A549 (cell line): ENCODE results near the gene GPRC5A. TPM values are rescaled to one million over a fixed set of nuclear protein-coding genes. Genes with fewer than 3 reads are reported as not detected.

Experiments
- ATAC-seq, 2 experiments: fragments of 200-7000 bp in 1 of 2; fragments of >200 bp in 1 of 2; cut with Nextera tagmentation in 1 of 2; cut with Tn5 transposase in 1 of 2; 3 replicates each; pipeline versions ENCODE4 v1.8.0 to v1.9.1; 2018 to 2020; ENCODE audit warnings: mild to moderate bottlenecking in 1 of 2, moderate library complexity in 1 of 2
- CTCF ChIA-PET: fragments of 300-600 bp; sonication (Branson Sonifier 250); formaldehyde crosslinking; extraction: SDS; loops from one replicate; lab custom pipeline; 2021; ENCODE audit warnings: antibody characterized with exemption, inconsistent platforms; lab: Yijun Ruan, JAX
- POLR2A ChIA-PET: fragments of 350-600 bp; formaldehyde crosslinking; extraction: SDS; loops from one replicate; lab custom pipeline; 2021; ENCODE audit warnings: antibody characterized with exemption, inconsistent platforms; lab: Yijun Ruan, JAX
- DNase-seq, 2 experiments: peaks; one replicate each; pipeline versions ENCODE4 v3.0.0 to v3.0.0-alpha.2; 2011 to 2016; ENCODE audit warnings: low read depth in 1 of 2, low spot score in 1 of 2
- FAIRE-seq: peaks from 2 replicates; lab custom pipeline; 2011; peaks lifted over from hg19 to GRCh38; lab: Jason Lieb, UNC
- H3K27ac ChIP-seq, 2 experiments: fragments of >200 bp; sonication (Bioruptor Twin); formaldehyde crosslinking; 3 replicates each; pipeline ENCODE4 v1.5.1; 2016 to 2017
- H3K4me1 ChIP-seq: fragments of >200 bp; sonication (Bioruptor Twin); formaldehyde crosslinking; 3 replicates; pipeline ENCODE4 v1.6.1; 2016
- H3K4me2 ChIP-seq: fragments of >200 bp; sonication (Bioruptor Twin); formaldehyde crosslinking; 3 replicates; pipeline ENCODE4 v1.6.1; 2016
- H3K4me3 ChIP-seq: fragments of >200 bp; sonication (Bioruptor Twin); formaldehyde crosslinking; 3 replicates; pipeline ENCODE4 v1.5.1; 2016
- H3K9me3 ChIP-seq: fragments of >200 bp; sonication (Bioruptor Twin); formaldehyde crosslinking; 3 replicates; pipeline ENCODE4 v1.6.1; 2016
- CBX2 ChIP-seq: fragments of 200-600 bp; sonication (generic); IDR thresholded peaks from 2 replicates; pipeline ENCODE4 v1.6.1; 2016; ENCODE audit warnings: low read depth, mild to moderate bottlenecking, borderline replicate concordance
- EHF ChIP-seq: fragments of 250-450 bp; sonication (Bioruptor Pico); IDR thresholded peaks from 2 replicates; pipeline ENCODE4 v1.5.0; 2020; ENCODE audit warnings: mild to moderate bottlenecking
- EP300 ChIP-seq, 2 experiments: fragments of >200 bp; sonication (Bioruptor Twin); formaldehyde crosslinking; IDR thresholded peaks; 2 replicates in 1 of 2; 3 replicates in 1 of 2; pipeline ENCODE4 v1.6.1; 2016 to 2017
- ESRRA ChIP-seq: fragments of 150-350 bp; IDR thresholded peaks from 2 replicates; pipeline ENCODE4 v1.6.1; 2014; ENCODE audit warnings: mild to moderate bottlenecking, low read length, borderline replicate concordance
- FOSB ChIP-seq: fragments of 250-450 bp; sonication (Bioruptor Pico); IDR thresholded peaks from 2 replicates; pipeline ENCODE4 v1.5.0; 2020; ENCODE audit warnings: mild to moderate bottlenecking, moderate library complexity
- GATA3 ChIP-seq: IDR thresholded peaks from 2 replicates; pipeline ENCODE4 v1.6.1; 2012; ENCODE audit warnings: borderline replicate concordance
- HEYL ChIP-seq: fragments of 250-450 bp; sonication (Bioruptor Pico); IDR thresholded peaks from 2 replicates; pipeline ENCODE4 v1.8.0; 2021; ENCODE audit warnings: mild to moderate bottlenecking, moderate library complexity
- HOXA7 ChIP-seq: fragments of 250-450 bp; sonication (Bioruptor Pico); IDR thresholded peaks from 2 replicates; pipeline ENCODE4 v1.5.0; 2020; ENCODE audit warnings: mild to moderate bottlenecking, moderate library complexity
- HOXB5 ChIP-seq: fragments of 250-450 bp; sonication (Bioruptor Pico); IDR thresholded peaks from 2 replicates; pipeline ENCODE4 v1.5.0; 2020; ENCODE audit warnings: mild to moderate bottlenecking, moderate library complexity
- JUN ChIP-seq, 2 experiments: fragments of >200 bp; sonication (Bioruptor Twin); formaldehyde crosslinking; IDR thresholded peaks; 2 replicates in 1 of 2; 3 replicates in 1 of 2; pipeline ENCODE4 v1.6.1; 2016 to 2017
- MAX ChIP-seq: IDR thresholded peaks from 2 replicates; pipeline ENCODE4 v1.6.1; 2012
- NFE2L2 ChIP-seq: fragments of 150-350 bp; conservative IDR thresholded peaks from 2 replicates; pipeline ENCODE4 v1.6.1; 2014; ENCODE audit warnings: low read length
- NR3C1 ChIP-seq: fragments of >200 bp; sonication (Bioruptor Twin); formaldehyde crosslinking; IDR thresholded peaks from 3 replicates; pipeline ENCODE4 v1.6.1; 2017
- RAD21 ChIP-seq, 2 experiments: fragments of >200 bp in 1 of 2; sonication (Bioruptor Twin) in 1 of 2; formaldehyde crosslinking in 1 of 2; IDR thresholded peaks in 1 of 2; conservative IDR thresholded peaks in 1 of 2; 2 replicates in 1 of 2; 3 replicates in 1 of 2; pipeline ENCODE4 v1.6.1; 2012 to 2018; ENCODE audit warnings: inconsistent platforms in 1 of 2
- RARB ChIP-seq: fragments of 250-450 bp; sonication (Bioruptor Pico); IDR thresholded peaks from 2 replicates; pipeline ENCODE4 v1.8.0; 2021; ENCODE audit warnings: mild to moderate bottlenecking, moderate library complexity
- RCOR1 ChIP-seq: fragments of 150-350 bp; IDR thresholded peaks from 2 replicates; pipeline ENCODE4 v1.6.1; 2014; ENCODE audit warnings: antibody characterized with exemption, low read length, low read depth
- TP53 ChIP-seq: fragments of 250-450 bp; sonication (Bioruptor Pico); IDR thresholded peaks from 2 replicates; pipeline ENCODE4 v1.5.0; 2021; ENCODE audit warnings: mild to moderate bottlenecking, moderate library complexity
- USF2 ChIP-seq: fragments of 450-650 bp; IDR thresholded peaks from 2 replicates; pipeline ENCODE4 v1.6.1; 2014; ENCODE audit warnings: antibody characterized with exemption
- ZNF302 ChIP-seq: fragments of 250-450 bp; sonication (Bioruptor Pico); IDR thresholded peaks from 2 replicates; pipeline ENCODE4 v1.9.0; 2021; ENCODE audit warnings: inconsistent platforms, mild to moderate bottlenecking, moderate library complexity
- ZSCAN20 ChIP-seq: fragments of 250-450 bp; sonication (Bioruptor Pico); IDR thresholded peaks from 2 replicates; pipeline ENCODE4 v1.8.0; 2022; ENCODE audit warnings: mild to moderate bottlenecking, moderate library complexity
- WGBS: methylation state at CpG from one replicate; pipeline ENCODE4 v1.1.6; 2017; ENCODE audit errors: missing lambda C conversion rate; 5-methylcytosine and 5-hydroxymethylcytosine counted together
- polyA plus RNA-seq, 4 experiments: library from polyadenylated mRNA; depleted of rRNA in 3 of 4; stranded (reverse); fragments of >200 nt; fragmentation: RNase III in 1 of 4; extraction: RNeasy Plus Mini Kit Qiagen cat#74134 plus additional on column Dnase treatment in 1 of 4; gene quantifications; 2 replicates in 3 of 4; 3 replicates in 1 of 4; pipeline ENCODE4 v1.2.3, GENCODE V29; 2011 to 2017

GPRC5A gene
- polyA plus RNA-seq, 2 of the 4 experiments (the other 2 are of a cell fraction) = 173 to 296 TPM

GRCh38 chr12:12909228-12909994, 18.0 kb downstream of the GPRC5A start:
- no peak for ATAC-seq
- DNase-seq = no peak
- 82% methylated on average over 4 of the region's 4 CpGs for WGBS
- no peak overlapping the region for H3K4me3 ChIP-seq
- H3K9me3 ChIP-seq = no peaks in the 10 kb centered on the region
- H3K27ac ChIP-seq = peak overlapping the region in 1 of 2 experiments; percentile 60; a peak in 2 of 6 replicates
- ChIA-PET CTCF (interaction anchor here (0.6 to 1.7 kb wide), 9 partner anchors 14 to 293 kb away, joined by 3 to 10 read pairs (median 3); partner anchors contain the start of gene GPRC5A), POLR2A (no interaction called here)
- no peak for FAIRE-seq
- TF ChIP-seq HOXA7 (CRISPR knock-in tag) = peak; percentile 83
- TF ChIP-seq FOSB (CRISPR knock-in tag) = peak; percentile 85
- no peak for TF ChIP-seq ESRRA
- no peak for TF ChIP-seq USF2
- H3K4me1 ChIP-seq = peaks cover 56% of the 10 kb centered on the region
- H3K4me2 ChIP-seq = peak overlapping the region; percentile 7

DNA sequence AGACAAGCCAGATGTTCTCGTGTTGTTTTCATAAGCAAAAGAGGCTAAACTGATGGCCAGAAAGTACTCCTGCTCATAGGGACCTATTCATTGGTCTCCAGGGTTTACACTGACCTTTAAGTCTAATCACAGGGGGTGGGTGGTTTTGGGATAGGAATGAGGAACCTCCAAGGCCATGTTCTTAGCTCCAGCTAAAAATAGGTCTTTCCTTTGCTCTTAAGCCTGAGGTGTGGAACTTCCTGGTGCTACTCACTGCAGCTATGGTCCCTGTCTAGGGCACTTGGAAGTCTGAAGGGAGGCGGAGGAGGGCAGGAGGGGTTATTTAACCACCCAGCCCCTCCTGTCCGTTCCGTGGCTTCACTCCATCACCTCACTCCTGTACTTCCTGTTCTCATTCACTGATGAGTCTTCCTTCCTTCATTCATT, 18.6 kb downstream of the GPRC5A start:
- DNase-seq (peak in 1 of 2 experiments; percentile 54), ATAC-seq (peak in 1 of 2 experiments; percentile 15; a peak in 3 of 6 replicates), FAIRE-seq (no peak)
- Histone ChIP-seq H3K4me2 (peak overlapping the region; percentile 7), H3K27ac (peak overlapping the region; percentile 34 to 60; a peak in 4 of 6 replicates), H3K4me1 (peaks cover 52% of the 10 kb centered on the region), H3K9me3 (no peaks in the 10 kb centered on the region), H3K4me3 (no peak overlapping the region)
- WGBS = 73% methylated on average over 4 of the region's 4 CpGs
- TF ChIP-seq GATA3 = no peak
- TF ChIP-seq RARB (CRISPR knock-in tag) = no peak
- TF ChIP-seq TP53 = no peak
- no peak for TF ChIP-seq ZSCAN20 (CRISPR knock-in tag)
- no peak for TF ChIP-seq HEYL
- TF ChIP-seq CBX2 = no peak
- TF ChIP-seq NFE2L2 = no peak
- TF ChIP-seq NR3C1 = no peak
- TF ChIP-seq RAD21 (conservative IDR thresholded peaks at IDR 0.05 in 1 of 2, IDR thresholded peaks at IDR 0.05 in 1 of 2) = no peak
- POLR2A ChIA-PET = interaction anchor here (0.8 kb wide), 1 partner anchor 19 kb away, joined by 3 read pairs; the partner anchor contains the start of gene GPRC5A
- CTCF ChIA-PET = interaction anchor here (0.9 to 1.6 kb wide), 4 partner anchors 19 to 98 kb away, joined by 3 to 6 read pairs (median 4); partner anchors contain the start of gene GPRC5A

DNA sequence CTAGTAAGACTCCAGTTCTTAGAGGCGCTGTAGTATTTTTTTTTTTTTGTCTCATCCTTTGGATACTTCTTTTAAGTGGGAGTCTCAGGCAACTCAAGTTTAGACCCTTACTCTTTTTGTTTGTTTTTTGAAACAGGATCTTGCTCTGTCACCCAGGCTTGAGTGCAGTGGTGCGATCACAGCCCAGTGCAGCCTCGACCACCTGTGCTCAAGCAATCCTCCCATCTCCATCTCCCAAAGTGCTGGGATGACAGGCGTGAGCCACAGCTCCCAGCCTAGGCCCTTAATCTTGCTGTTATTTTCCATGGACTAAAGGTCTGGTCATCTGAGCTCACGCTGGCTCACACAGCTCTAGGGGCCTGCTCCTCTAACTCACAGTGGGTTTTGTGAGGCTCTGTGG, 21.3 kb downstream of the GPRC5A start:
- H3K4me3 ChIP-seq = no peak overlapping the region
- 91% methylated on average over 5 of the region's 5 CpGs for WGBS
- CTCF ChIA-PET = interaction anchor here (0.7 to 10.4 kb wide), 2 partner anchors 61 to 71 kb away, joined by 3 to 180 read pairs; no protein-coding TSS in a partner anchor
- H3K4me1 ChIP-seq = peaks cover 63% of the 10 kb centered on the region
- TF ChIP-seq RCOR1 (no peak), EP300 (IDR thresholded peaks at IDR 0.05) (no peak), JUN (IDR thresholded peaks at IDR 0.05) (no peak), ZNF302 (CRISPR knock-in tag) (no peak), MAX (no peak), HOXB5 (CRISPR knock-in tag) (no peak), HEYL (no peak), EHF (CRISPR knock-in tag) (no peak), ZSCAN20 (CRISPR knock-in tag) (no peak)
- H3K9me3 ChIP-seq = no peaks in the 10 kb centered on the region
- DNase-seq = no peak
- H3K4me2 ChIP-seq = no peak overlapping the region
- H3K27ac ChIP-seq = peak overlapping the region in 1 of 2 experiments; percentile 26; a peak in 1 of 6 replicates
- no peak for FAIRE-seq
- POLR2A ChIA-PET = no interaction called here
- ATAC-seq = no peak
